ENCODE measurements around the gene GATA5.

Gene GATA5

DNA sequence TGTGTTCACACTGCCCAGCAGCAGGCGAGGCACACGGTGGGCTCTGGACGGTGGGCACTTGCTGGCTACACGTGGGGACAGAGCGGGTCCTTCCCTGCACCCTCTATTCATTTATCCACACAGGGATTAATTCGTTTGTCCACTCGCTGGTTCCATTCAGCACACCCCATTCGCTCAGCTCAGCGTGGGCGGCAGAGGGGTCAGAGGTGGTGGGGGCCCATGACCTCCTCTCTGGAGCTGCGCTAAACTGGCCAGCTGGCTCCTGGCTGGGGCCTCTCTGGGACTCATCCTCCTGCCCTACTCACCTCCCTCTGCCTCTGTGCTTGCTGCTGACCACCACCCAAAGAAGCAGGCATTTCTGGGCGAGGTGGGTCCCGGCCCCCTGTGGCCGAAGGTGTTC is 27.0 kb downstream of the GATA5 start:
- no peak overlapping the region for H3K4me3 ChIP-seq (ENCODE audit: low read depth, low read length)
- TF ChIP-seq, protein P1, sequence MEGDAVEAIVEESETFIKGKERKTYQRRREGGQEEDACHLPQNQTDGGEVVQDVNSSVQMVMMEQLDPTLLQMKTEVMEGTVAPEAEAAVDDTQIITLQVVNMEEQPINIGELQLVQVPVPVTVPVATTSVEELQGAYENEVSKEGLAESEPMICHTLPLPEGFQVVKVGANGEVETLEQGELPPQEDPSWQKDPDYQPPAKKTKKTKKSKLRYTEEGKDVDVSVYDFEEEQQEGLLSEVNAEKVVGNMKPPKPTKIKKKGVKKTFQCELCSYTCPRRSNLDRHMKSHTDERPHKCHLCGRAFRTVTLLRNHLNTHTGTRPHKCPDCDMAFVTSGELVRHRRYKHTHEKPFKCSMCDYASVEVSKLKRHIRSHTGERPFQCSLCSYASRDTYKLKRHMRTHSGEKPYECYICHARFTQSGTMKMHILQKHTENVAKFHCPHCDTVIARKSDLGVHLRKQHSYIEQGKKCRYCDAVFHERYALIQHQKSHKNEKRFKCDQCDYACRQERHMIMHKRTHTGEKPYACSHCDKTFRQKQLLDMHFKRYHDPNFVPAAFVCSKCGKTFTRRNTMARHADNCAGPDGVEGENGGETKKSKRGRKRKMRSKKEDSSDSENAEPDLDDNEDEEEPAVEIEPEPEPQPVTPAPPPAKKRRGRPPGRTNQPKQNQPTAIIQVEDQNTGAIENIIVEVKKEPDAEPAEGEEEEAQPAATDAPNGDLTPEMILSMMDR (IDR thresholded peaks at IDR 0.05) = no peak
- no peaks in the 10 kb centered on the region for H3K36me3 ChIP-seq (ENCODE audit: control insufficient read depth, insufficient read depth, low read length)
- H3K9me3 ChIP-seq (ENCODE audit: control insufficient read depth, low read length) = no peaks in the 10 kb centered on the region
- no peak overlapping the region for H3K9ac ChIP-seq
- no peaks in the 10 kb centered on the region for H3K4me1 ChIP-seq
- no peaks in the 10 kb centered on the region for H3K79me2 ChIP-seq
- no peak overlapping the region for H3K27ac ChIP-seq
- no peak overlapping the region for H2AFZ ChIP-seq
- H3K4me2 ChIP-seq (ENCODE audit: low read length) = no peak overlapping the region
- H3K27me3 ChIP-seq (ENCODE audit: control insufficient read depth, insufficient read depth, low read length) = no peaks in the 10 kb centered on the region

GRCh38 chr20:62448038-62448437 is 27.8 kb downstream of the GATA5 start:
- H2AFZ ChIP-seq = no peak overlapping the region
- no peaks in the 10 kb centered on the region for H3K79me2 ChIP-seq
- no peak overlapping the region for H3K4me3 ChIP-seq (ENCODE audit: low read depth, low read length)
- no peak overlapping the region for H3K4me2 ChIP-seq (ENCODE audit: low read length)
- H3K9ac ChIP-seq = no peak overlapping the region
- TF ChIP-seq, protein P1 (IDR thresholded peaks at IDR 0.05) = no peak
- no peaks in the 10 kb centered on the region for H3K9me3 ChIP-seq (ENCODE audit: control insufficient read depth, low read length)
- H3K36me3 ChIP-seq (ENCODE audit: control insufficient read depth, insufficient read depth, low read length) = no peaks in the 10 kb centered on the region
- H3K4me1 ChIP-seq = no peaks in the 10 kb centered on the region
- H3K27ac ChIP-seq = no peak overlapping the region
- no peaks in the 10 kb centered on the region for H3K27me3 ChIP-seq (ENCODE audit: control insufficient read depth, insufficient read depth, low read length)

DNA sequence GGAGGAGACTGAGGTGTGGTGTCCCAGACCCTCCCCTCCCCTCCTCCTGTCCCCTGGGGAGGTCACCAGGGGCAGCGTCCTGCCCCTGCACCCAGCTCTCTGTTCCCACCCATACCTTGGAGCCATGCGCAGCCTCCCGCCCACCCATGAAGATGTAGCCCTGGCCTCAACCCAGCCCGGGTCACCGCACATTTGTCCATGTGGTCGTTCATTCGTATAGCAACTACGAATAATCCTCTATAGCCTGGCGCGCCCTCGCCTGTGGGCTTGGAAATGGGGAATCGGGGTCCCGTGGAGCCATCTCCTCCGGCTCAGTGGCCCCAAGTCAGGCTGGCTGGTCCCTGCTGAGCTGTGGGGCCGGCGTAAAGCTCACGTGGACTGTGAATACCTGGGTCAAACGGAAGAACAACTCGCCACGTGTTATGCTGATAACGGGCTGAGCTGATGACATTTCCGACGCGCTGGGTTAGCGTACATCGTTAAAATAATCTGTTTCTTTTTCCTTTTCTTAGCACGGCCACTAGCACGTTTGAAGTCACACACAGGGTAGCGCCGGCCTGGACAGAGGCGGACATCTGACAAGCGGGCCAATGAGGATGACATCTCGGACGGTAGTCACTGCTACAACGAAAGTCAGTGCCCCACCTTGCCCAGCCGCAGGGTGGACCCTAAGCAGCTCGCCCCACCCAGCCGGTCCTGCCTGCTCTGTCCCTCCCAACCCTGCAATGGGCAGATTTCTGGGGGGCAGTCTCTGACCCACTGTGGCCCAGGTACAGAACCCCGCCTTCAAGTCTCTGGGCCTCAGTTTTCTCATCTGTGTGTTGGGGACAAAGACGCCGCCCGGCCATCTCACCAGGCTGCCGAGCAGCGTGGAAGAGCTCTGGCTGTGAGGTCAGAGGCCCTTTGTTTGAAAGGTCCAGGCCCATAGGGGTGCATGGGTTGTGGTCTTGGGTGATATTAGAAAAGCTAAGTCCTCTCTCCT is 28.6 kb downstream of the GATA5 start:
- Histone ChIP-seq H3K9me3 (ENCODE audit: control insufficient read depth, low read length) (no peaks in the 10 kb centered on the region), H3K79me2 (no peaks in the 10 kb centered on the region), H3K36me3 (ENCODE audit: control insufficient read depth, insufficient read depth, low read length) (no peaks in the 10 kb centered on the region), H2AFZ (no peak overlapping the region), H3K9ac (no peak overlapping the region), H3K4me1 (no peaks in the 10 kb centered on the region), H3K4me3 (ENCODE audit: low read depth, low read length) (no peak overlapping the region), H3K27ac (no peak overlapping the region), H3K4me2 (ENCODE audit: low read length) (no peak overlapping the region), H3K27me3 (ENCODE audit: control insufficient read depth, insufficient read depth, low read length) (no peaks in the 10 kb centered on the region)
- TF ChIP-seq, protein P1 (IDR thresholded peaks at IDR 0.05) = no peak

DNA sequence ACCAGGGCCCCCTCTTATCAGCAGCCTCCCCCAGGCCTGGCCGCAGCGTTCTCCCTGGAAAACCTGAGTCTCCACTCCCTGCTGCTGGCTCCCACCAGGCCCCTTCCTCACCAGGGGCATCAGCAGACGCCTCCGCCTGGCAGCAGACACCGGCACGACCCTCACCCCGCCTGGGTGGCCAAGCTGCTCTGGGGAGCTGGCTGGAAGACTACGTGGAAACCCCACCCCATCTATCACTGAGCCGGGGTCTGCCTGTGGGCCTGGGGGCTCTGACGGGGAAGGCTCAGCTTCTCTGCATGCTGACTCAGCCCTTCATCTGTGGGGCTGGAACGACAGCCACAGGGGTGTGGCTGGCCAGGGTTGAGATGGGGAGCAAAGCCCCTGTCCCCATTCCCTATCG is 29.3 kb downstream of the GATA5 start:
- no peak overlapping the region for H3K9ac ChIP-seq
- no peak overlapping the region for H3K27ac ChIP-seq
- TF ChIP-seq, protein P1 (IDR thresholded peaks at IDR 0.05) = no peak
- H3K4me2 ChIP-seq (ENCODE audit: low read length) = no peak overlapping the region
- no peaks in the 10 kb centered on the region for H3K9me3 ChIP-seq (ENCODE audit: control insufficient read depth, low read length)
- no peaks in the 10 kb centered on the region for H3K4me1 ChIP-seq
- H3K4me3 ChIP-seq (ENCODE audit: low read depth, low read length) = no peak overlapping the region
- H3K79me2 ChIP-seq = no peaks in the 10 kb centered on the region
- no peak overlapping the region for H2AFZ ChIP-seq
- H3K27me3 ChIP-seq (ENCODE audit: control insufficient read depth, insufficient read depth, low read length) = no peaks in the 10 kb centered on the region
- no peaks in the 10 kb centered on the region for H3K36me3 ChIP-seq (ENCODE audit: control insufficient read depth, insufficient read depth, low read length)
